Testis (tissue), 2 donors: ENCODE results near the gene MPDZ.

Source experiments
- CTCF ChIP-seq, 3 experiments: fragments of 450-650 bp in 2 of 3; fragments of 200-600 bp in 1 of 3; sonication (generic) in 1 of 3; IDR thresholded peaks; one replicate each; pipeline ENCODE4 v1.5.1; 2016 to 2019; ENCODE audit warnings: antibody characterized with exemption in 3 of 3, mild to moderate bottlenecking in 2 of 3, moderate library complexity in 1 of 3
- POLR2A ChIP-seq: fragments of 450-650 bp; IDR thresholded peaks from one replicate; pipeline ENCODE4 v1.6.1; 2017; ENCODE audit warnings: antibody characterized with exemption, mild to moderate bottlenecking, moderate library complexity

DNA sequence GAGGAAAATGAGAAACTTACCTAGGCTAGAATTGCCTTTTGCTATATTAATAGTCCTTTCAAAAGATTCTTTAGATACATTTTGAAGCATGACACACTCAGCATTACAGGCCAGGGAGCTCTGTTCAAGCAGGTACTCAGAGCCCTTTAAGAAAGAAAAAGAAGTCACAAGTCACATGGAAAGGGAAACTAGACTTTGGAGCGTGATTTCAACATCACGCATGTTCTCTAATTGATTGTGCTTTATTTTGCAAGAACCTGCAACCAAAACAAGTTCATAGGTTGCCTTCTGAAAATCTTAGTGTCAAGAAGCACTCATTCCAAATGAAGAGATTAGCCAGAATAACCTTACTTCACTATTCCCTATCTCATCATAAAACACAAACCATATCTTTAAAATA lies 103.8 kb downstream of the MPDZ start:
- TF ChIP-seq CTCF (IDR thresholded peaks at IDR 0.05) = no peak
- TF ChIP-seq POLR2A = no peak
